GM18502 (cell line): ENCODE data around the gene MAP3K21.

Source experiments
- ATAC-seq: cut with Tn5 transposase; IDR thresholded peaks from one replicate; pipeline ENCODE4 v1.9.1; 2021; ENCODE audit warnings: mild to moderate bottlenecking; ENCODE audit not compliant: unreplicated experiment, poor library complexity

MAP3K21 gene

DNA sequence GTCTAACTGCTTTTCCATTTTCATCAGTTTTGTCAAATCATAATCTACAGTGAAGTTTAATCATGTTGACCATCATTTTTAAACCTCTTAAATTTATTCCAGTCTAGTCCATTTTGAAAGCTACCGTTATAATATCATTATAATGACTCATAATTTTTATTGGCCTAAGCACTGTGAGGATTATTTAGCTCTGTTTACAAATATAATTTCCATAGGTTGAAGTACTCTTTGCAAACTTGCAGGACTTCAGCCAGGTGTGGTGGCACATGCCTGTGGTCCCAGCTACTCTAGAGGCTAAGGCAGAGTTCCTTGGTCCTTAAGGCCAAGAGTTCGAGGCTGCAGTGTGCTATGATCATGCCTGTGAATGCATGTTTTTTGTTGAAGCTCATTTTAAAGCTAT lies 54.3 kb downstream of the MAP3K21 start:
- no peak for ATAC-seq

DNA sequence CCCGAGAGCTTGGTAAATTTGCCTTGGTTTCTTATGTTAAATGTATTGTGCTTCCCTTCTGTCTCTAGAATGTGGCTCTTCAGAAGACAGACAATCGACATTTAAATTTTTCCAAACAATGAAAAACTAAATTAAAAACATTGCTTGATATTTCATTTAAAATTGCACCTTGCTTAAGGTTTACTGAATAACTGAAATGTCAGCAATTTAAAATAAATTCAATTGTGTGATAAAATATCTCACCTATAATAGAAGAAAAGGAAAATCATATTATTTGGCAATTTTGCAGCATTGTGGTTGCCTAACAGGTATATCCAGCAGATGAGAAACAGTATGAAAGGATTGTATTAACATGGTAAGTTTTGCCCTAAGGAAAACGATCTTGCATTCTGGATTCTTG lies 56.5 kb downstream of the MAP3K21 start:
- ATAC-seq: no peak

- no peak for ATAC-seq
Observed at GRCh38 chr1:233386336-233386735, 58.8 kb downstream of the MAP3K21 start.

DNA sequence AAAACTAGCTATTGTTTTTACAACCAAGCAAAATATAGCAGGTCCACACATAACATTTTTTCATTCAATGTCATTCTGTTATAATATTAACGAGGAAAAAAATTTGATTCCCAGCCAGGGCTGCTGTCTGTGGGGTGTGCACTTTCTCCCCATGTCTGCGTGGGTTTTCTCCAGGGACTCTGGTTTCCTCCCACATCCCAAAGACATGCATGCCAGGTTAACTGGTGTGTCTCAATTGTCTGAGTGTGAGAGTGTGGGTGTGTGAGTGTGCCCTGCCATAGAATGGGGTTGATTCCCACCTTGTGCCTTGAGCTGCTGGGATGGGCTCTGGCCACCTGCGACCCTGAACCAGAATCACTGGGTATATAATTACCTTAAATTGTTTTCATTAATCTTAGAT lies 60.1 kb downstream of the MAP3K21 start:
- no peak for ATAC-seq

DNA sequence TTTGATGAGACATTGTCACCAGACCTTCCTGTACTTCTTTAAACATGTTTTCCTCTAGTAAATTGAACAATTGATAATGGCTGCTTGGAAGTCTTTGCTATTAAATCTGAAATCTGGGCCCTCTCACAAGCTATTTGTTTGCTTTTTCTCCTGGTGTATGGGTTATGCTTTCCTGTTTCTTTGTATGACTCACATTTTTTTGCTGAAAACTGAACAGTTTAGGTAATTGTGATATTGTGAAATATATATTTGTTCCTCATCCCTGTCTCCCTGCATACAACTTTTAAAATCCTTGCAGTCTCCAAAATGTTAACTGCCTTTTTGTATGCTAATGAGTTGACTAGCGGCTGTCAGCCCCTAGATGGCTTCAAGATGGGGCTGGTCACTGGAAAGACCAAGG lies 61.6 kb downstream of the MAP3K21 start:
- no peak for ATAC-seq

- no peak for ATAC-seq
Observed at GRCh38 chr1:233389893-233390292, 62.4 kb downstream of the MAP3K21 start.

- no peak for ATAC-seq
Observed at GRCh38 chr1:233390842-233391737, 63.6 kb downstream of the MAP3K21 start.

GRCh38 chr1:233393084-233393840 lies 65.7 kb downstream of the MAP3K21 start:
- no peak for ATAC-seq

- ATAC-seq: no peak
Observed at GRCh38 chr1:233393926-233394680, 66.6 kb downstream of the MAP3K21 start.

DNA sequence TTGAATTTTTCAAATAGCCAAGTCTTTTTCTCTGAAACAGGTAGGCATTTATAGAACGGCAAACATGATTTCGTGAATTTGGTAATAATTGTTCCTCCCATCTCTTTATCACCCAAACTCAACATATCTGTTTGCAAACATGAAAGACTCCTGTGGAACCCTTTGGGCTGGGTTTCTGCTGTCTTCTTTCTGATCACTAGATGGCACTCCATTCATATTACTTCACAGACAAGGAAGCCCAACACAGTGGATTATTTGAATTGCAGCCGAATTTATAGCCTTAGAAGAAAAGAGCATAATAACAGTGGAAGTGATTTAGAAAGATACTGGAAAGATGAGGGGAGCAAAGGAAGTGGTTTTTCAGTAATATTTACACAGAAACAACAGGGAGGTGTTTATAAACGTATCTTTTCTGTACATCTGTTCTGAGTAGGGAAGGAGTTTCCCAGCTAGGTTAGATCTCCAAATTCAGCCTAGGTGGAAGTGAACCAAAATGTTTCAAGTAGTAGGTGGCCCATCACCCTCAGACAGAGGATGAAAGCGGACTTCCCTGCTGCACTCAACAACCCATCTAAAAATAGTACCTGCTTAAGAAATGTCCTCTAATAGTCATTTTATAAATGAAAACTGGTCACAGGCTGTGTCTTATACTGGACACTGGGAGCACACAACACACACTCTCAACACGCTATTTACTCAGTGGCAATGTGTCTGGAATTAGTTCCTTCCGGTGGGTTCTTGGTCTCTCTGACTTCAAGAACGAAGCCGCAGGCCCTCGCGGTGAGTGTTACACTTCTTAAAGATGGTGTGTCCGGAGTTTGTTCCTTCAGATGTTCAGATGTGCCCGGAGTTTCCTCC lies 67.6 kb downstream of the MAP3K21 start:
- ATAC-seq: peak; percentile 77

- ATAC-seq: no peak
Observed at GRCh38 chr1:233395863-233396646, 68.5 kb downstream of the MAP3K21 start.

GRCh38 chr1:233406339-233406960 lies 78.9 kb downstream of the MAP3K21 start:
- ATAC-seq: no peak

GRCh38 chr1:233406994-233407631 lies 79.6 kb downstream of the MAP3K21 start:
- no peak for ATAC-seq

DNA sequence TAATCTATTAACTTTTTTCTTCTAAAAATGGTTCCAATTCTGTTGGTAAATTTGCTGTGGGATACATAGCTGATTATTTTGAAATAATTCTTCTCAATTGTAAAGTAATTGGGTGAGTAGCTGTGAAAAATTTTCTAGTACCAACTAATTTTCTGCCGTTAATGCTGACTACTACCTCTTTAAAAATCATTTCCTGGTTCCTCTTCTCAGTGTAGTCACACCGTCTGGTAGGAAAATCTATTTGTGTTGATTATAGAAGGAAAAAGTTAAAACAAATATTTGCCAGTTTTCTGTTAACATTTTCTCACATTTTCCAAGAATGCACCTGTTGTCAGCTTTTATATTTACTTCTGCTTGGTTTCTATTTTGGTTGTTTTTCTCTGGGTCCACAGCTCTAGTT lies 82.0 kb downstream of the MAP3K21 start:
- ATAC-seq: no peak

DNA sequence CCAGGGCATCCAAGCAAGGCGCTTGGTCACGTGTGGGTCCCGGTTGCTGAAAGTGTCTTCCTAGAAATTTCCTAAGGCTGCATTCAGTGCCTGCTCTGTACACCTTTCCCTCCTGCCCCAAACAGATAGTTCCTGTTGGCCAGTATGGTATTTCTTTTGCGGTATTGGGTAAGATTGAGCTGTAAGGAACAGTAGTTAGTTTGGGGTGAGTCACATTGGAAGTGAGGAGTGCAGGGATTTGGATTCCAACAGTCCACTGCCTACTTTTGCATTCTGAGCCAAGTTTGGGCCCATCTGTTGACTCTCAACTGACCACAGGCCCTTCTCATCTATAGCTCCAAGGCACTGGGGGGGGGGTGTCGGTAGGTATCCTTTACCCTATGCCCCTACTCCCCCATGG lies 83.4 kb downstream of the MAP3K21 start:
- no peak for ATAC-seq

DNA sequence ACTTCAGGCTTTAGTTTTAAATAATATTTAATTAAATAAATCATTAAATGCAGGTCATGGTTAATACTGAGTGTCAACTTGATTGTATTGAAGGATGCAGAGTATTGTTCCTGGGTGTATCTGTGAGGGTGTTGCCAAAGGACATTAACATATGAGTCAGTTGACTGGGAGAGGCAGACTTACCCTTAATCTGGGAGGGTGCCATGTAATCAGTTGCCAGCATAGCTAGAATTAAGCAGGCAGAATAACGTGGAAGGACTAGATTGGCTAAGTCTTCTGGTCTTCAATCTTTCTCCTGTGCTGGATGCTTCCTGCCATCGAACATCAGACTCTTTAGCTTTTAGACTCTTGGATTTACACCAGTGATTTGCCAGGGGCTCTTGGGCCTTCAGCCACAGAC lies 85.3 kb downstream of the MAP3K21 start:
- ATAC-seq: no peak

DNA sequence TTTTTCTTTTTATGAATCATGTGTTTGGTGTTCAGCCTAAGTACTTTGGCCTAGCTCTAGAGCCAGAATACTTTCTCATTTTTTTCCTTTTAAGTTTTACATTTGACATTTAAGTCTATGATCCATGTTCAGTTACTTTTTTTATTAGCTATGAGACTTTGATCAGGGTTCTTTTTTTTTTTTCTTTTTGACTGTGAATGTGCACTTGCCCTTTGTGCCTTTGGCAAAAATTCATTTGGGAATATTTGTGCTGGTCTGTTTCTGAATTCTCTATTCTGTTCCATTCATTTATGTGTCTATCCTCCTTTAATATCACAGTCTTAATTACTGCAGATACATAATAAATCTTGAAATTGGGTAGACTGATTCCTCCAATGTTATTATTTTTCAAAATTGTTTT lies 93.8 kb downstream of the MAP3K21 start:
- ATAC-seq: no peak

- no peak for ATAC-seq
Observed at GRCh38 chr1:233424779-233425178, 97.3 kb downstream of the MAP3K21 start.
